HG03354 (cell line): ENCODE results near the gene NADK2.
A peak's percentile ranks its signal among the peaks of the same experiment; 100 is the strongest.
"Not testable (repeated sequence)": the region's sequence is repeated elsewhere in the genome, so short reads cannot be mapped to it uniquely, and the experiment has no call there.

Source experiments
- ATAC-seq: cut with Tn5 transposase; IDR thresholded peaks from one replicate; pipeline ENCODE4 v1.9.1; 2021; ENCODE audit warnings: mild to moderate bottlenecking; ENCODE audit not compliant: unreplicated experiment, poor library complexity, severe bottlenecking

The NADK2 gene

DNA sequence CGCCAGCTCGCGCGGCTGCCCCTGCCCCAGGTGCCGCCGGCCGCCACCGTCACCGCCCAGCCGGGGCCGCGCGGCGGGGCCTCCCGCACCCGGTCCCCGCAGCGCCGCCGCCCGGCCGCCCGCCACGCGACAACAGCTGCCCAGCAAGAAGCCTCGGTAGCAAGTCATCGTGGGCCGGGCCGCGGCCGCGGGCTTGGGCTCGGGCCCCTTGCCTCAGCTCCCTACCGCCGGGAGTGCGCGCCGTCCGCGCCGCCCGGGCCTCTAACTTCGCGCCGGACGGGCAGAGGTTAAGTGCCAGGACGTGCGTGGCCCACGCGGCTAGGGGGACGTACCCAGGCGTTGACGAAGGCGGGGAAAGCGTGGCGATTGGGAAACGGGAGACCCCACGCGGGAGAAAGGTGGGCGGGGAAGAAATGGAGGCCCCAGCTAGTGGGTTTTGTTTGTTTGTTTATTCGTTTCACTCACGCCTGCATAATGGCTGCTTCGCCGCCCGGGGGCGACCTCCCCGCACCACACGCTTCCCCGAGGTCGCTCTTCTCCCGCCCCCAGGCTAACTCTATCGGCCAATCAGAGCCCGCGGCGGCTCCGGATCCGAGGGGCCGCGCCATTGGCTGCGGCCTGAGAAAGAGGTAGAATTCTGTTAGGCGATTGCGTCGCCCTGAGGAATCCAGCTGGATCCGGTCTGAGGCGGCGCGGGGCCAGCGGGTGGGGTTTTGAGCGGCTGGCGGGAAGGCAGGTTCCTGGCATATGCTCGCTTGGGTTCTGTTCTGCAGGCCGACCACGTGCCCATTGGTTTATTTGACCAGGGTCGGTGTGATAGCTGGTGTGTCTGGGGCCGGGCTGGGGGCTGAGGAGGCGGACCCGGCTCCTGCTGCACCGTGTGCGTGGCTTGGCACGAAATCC, at the start of gene NADK2:
Gene NADK2, minus strand, starts transcription at position 295 of the 903 bp plus-strand sequence. Its CDS starts 127 bp downstream, at position 168.
- peak; percentile 94 for ATAC-seq

- ATAC-seq: no peak
Observed at GRCh38 chr5:36285837-36286615, 44.3 kb upstream of the NADK2 start.

GRCh38 chr5:36283775-36284174, 42.0 kb upstream of the NADK2 start:
- not testable (repeated sequence) for ATAC-seq

GRCh38 chr5:36281626-36282025, 39.9 kb upstream of the NADK2 start:
- ATAC-seq: no peak

DNA sequence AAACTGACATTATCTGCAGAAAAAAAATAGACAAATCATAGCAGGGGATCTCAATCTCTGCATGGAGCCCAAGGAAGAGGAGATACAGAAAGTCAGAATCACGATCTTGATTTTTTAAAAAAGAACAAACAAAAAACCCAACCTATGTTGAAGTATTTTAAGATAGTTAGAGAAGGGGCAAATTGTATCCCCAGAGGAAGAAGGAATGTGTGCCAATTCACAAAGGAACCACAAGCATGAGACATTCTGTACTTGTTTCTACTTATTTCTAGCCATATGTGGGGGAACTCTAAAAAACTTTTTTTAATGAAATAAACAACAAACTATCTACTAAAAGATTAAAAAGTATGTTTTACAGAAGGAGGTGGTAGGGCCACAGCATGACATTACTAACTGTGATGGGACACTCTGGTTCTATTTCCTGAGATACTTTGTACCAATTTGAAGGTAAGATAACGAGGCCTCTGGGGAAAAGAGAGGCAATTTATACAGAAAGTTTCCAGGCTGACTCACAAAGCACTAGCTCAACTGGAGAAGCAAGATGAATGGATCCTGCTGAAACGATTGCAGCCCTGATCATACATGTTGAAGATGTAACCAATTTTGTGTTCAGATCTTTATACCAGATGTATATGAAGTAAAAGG, 37.5 kb upstream of the NADK2 start:
- ATAC-seq: no peak

- ATAC-seq: no peak
Observed at GRCh38 chr5:36277521-36278176, 35.9 kb upstream of the NADK2 start.

DNA sequence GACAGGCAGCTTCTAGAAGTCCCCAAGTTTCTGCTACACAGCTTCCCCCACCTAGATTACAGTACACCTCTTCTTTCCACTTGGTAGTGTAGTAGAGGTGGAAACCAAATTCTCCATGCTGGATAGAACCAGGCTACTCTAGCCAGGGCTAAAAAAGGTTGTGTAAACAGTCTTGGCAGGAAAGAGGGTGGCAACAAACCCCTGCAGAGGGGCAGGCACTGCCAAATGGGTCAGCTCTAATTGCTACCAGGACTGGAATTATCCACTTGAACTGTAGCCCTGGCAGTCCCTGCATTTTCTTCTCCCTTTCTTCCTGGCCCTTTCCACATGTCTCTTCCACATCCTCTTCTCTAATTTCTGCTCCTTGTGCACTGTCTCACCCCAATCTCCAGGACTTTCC, 35.1 kb upstream of the NADK2 start:
- no peak for ATAC-seq

DNA sequence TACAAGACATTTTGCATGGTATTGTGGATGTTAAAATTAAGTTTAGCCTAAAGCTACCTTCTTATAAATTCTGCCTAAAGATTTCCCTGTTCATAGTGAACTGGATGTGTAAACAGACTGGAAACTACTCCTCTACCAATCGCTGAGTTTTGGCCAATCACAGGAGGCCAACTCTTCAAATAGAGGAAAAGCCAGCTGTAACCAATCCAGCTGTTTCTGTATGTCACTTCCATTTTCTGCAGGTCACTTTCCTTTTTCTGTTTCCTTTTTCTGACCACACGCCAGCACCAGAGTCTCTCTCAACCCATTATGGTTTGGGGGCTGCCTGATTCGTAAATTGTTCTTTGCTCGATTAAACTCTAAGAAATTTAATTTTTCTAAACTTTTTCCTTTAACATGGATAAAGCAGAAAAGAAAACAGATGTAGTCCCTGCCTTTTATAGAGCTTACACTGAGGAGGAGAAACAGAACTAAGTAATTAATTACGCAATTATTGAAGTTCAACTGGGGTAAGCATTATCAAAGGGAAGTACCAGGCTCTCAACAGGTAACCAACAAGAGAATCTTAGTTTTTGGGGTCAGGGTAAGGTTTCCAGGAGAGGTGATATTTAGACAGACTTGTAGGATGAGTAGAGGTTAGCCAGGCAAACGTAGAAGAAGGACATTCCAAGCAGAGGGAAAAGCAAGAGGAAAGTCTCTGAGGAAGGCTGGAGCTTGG, 32.2 kb upstream of the NADK2 start:
- ATAC-seq: no peak

DNA sequence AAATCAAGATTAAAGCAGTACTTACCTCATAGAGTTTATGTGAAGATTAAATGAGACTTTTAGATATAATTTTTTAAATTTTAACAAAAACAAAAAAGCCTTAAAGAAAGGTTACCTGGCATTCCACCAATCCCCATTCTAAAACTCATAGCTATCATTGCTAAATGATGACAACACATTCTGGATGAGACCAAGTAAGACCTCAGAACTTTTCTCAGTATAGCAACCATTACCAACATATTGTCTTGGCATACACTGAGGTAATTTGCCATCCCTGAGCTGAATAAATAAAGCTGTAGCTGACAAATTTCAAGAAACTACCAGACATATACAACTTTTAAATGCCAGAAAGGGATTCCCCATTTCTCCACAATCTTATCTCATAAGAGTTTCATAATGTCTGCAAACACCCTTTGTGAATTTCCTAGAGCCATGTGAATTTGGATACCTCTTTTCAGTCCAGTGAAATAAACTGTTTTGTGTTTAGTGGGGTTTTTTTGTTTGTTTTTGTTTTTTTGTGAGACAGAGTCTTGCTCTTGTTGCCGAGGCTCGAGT, 30.5 kb upstream of the NADK2 start:
- ATAC-seq: no peak

DNA sequence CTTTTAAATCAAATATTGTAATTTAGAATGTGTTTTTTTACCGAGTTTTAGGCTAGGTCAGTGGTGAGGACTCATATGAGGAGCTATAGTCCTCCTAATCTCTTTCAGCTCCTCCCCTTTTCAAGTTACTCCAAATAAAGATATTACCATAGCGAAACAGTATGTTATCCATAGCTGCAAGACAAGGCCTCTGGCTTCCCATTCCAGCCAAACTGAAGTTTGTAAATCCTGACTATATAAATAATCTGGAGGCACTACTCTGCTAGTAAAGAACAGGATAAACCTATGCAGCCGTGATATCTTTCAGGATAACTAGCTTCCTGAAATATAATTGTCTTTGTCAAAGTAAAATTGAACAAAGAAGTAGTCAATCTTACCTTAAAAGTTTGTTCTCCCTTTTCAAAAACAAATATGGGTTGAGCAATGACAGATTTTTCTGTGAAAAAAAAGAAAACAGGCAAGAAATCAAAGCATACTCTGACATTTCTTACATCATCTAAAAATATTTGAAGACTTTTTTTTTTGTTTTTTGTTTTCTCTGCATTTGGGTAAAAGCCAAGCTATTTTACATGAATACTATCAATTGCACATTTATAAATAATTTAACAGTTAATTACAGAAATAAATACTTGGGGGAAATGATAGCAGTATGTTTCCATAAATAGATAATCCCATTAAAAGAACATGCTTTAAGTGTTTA, 29.3 kb upstream of the NADK2 start:
- no peak for ATAC-seq

DNA sequence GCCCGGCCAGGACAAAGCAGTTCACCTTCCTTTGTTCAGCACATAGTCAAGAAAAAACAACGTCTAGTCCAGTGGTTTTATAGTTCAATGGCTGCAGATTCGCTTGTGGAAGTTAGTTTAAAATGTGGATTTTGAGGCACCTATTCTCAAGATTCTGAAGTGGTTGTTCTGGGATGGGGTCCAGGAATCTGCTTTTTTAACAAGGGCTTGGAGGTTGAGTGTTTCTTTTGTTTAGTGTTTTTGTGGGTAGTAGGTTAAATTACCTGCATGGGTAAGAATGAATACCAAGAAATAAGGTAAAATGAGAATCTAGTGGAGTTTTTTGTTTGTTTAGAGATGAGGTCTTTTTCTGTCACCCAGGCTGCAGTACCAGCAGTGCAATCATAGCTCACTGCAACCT, 28.4 kb upstream of the NADK2 start:
- ATAC-seq: no peak

DNA sequence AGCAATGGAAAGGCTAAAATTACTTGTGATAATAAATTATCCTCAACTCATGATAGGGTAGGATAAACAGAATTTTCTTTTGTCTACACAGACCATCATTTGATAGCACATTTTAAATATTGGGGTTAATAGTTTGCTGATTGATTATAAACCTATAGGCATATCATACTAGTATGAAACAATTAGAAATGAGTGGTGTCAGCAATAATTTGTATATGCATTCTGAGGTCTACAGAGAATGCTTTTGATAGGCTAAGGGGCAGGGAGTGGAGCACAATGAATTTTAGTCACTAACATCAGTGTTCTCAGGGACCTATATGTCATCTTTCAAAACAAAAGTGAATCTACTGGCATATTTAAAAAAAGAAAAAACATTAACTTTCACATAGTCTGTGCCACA, 27.8 kb upstream of the NADK2 start:
- ATAC-seq: no peak

DNA sequence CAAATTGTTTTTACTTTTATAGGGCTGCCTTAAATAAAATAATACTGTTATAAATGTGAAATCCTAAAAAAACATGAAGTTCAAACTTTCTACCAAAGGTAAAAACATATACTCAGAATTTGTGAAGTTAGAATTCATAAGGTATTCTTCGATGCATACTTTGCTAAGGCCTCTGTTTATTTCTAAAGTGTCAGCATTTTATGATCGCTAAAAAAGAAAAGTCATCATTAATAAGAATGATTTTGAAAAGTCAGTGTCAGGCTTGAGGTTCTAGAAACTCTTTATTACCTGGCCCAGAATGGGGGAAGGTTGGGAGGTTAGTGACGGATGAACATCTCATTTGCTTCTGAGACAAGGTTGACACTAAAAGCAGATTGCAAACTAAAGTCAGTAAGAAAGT, 26.2 kb upstream of the NADK2 start:
- no peak for ATAC-seq

GRCh38 chr5:36264202-36264760, 22.6 kb upstream of the NADK2 start:
- no peak for ATAC-seq

DNA sequence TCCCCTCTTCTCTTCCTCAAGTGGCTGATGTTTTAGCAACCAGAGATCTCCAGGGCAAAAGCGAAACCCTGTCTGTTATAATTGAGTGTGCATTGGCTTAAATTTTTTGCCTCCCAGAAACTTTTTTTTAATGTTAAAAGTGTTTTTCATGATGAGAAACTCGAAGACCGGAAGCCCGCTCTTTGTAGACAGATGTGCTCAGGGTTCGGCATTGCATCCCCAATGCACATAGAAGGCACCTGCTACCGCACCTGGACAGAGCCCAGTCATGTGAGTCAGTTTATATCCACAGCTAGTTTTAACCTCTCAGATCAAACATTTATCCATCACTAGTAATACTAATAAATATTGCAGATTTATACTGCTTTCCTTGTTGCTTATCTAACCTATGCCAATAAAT, 19.5 kb upstream of the NADK2 start:
- no peak for ATAC-seq

- no peak for ATAC-seq
Observed at GRCh38 chr5:36253575-36253974, 11.8 kb upstream of the NADK2 start.

DNA sequence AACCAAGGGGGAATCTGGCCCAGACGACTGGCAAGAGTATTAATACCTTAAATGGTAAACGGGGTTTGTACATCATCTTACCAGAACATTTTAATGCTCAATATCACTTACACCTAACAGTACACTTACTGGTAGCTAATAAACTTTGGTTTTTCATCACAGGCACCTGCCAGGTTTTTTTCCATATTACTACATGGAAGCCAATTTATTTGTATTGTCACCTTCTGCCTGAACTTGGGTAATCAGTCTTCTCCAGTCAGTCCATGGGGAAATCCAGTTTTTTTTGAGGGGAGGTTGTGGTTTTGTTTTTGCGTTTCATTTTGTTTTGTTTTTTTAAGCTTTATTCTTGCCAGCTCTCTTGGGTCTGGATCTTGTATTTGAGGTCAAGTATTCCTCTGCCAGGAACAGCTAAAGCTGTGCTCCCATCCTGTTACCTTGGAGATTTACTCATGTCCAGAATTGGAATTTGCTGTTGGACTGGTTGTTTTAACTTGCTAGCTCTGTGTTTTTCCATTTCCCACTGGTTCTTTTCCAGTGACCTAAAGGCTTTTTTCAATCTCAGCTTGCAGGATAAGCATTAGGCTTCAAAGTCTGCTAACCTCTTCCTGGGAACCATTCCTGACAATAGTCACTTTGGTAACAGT, 11.1 kb upstream of the NADK2 start:
- no peak for ATAC-seq

GRCh38 chr5:36251218-36251617, 9.5 kb upstream of the NADK2 start:
- no peak for ATAC-seq
